ENCODE results near the gene AREL1. TPM values are rescaled to one million over a fixed set of nuclear protein-coding genes. Genes with fewer than 3 reads are reported as not detected.

AREL1 gene
- total and polyA plus RNA-seq, 2 donors (not counting 3 experiments of a cell fraction or from before 2014, with no cell fraction given): 46.4 to 67.2 TPM

- ChIA-PET CTCF (interaction anchor here (0.6 to 1.8 kb wide), 3 partner anchors 9 to 71 kb away, joined by 3 to 5 read pairs (median 4); no protein-coding TSS in a partner anchor), POLR2A (no interaction called here)
- H3K36me3 ChIP-seq (ENCODE audit: control insufficient read depth in 2 of 2, extremely low read depth in 1 of 2, insufficient read depth in 2 of 2, low read length in 2 of 2): peaks cover 6 to 18% of the 10 kb centered on the region in 2 experiments
- no peaks in the 10 kb centered on the region for H4K20me1 ChIP-seq (replicated peaks; ENCODE audit: control insufficient read depth, extremely low read depth, insufficient read depth, low read length)
- DNase-seq (ENCODE audit: low read depth, low spot score) (no peak), FAIRE-seq (no peak)
- no peaks in the 10 kb centered on the region for H3K9me1 ChIP-seq (replicated peaks; ENCODE audit: control insufficient read depth, extremely low read depth, insufficient read depth, low read length)
- H3K4me1 ChIP-seq (ENCODE audit: control insufficient read depth, extremely low read depth, insufficient read depth, low read length): no peaks in the 10 kb centered on the region
- no peak overlapping the region for H3K9ac ChIP-seq (replicated peaks; ENCODE audit: extremely low read depth, insufficient read depth, low read length)
- no peak overlapping the region for H3K4me3 ChIP-seq (replicated peaks in 1 of 3; ENCODE audit: insufficient read depth in 1 of 3, low read depth in 1 of 3, low read length in 3 of 3)
- H3K9me3 ChIP-seq (replicated peaks; ENCODE audit: control insufficient read depth, insufficient read depth, low read length): no peaks in the 10 kb centered on the region
- H3K27me3 ChIP-seq (ENCODE audit: control insufficient read depth in 2 of 2, insufficient read depth in 2 of 2, low read length in 2 of 2): no peaks in the 10 kb centered on the region
- H3K4me2 ChIP-seq (ENCODE audit: insufficient read depth, low read length): no peak overlapping the region
- no peak overlapping the region for H3K27ac ChIP-seq (ENCODE audit: insufficient read depth, low read depth, low read length)
- dilution Hi-C loops (cut with MboI; ENCODE audit: extremely low pct_ligation_motif_present, low sequenced_read_pairs): no loop called here
- intact Hi-C loops (cut with micrococcal nuclease): no loop called here
- BruUV-seq (replicated peaks): no TSS peak
- TF ChIP-seq FOS (IDR thresholded peaks at IDR 0.05; ENCODE audit: borderline replicate concordance, insufficient read depth, low read length) (no peak), JUN (IDR thresholded peaks at IDR 0.05; ENCODE audit: borderline replicate concordance, insufficient read depth, insufficient read length, low read depth) (no peak), EZH2 (IDR thresholded peaks at IDR 0.05; ENCODE audit: borderline replicate concordance, low read depth, low read length, severe bottlenecking) (no peak), POLR2A (IDR thresholded peaks at IDR 0.05; ENCODE audit: low read depth, low read length) (no peak), GATA2 (IDR thresholded peaks at IDR 0.05; ENCODE audit: insufficient read depth, insufficient read length, low read depth, low read length) (no peak), MYC (IDR thresholded peaks at IDR 0.05; ENCODE audit: low read depth, low read length) (no peak), POLR2AphosphoS5 (IDR thresholded peaks at IDR 0.05; ENCODE audit: insufficient read depth, low read depth, low read length) (no peak)
- TF ChIP-seq, protein P1, sequence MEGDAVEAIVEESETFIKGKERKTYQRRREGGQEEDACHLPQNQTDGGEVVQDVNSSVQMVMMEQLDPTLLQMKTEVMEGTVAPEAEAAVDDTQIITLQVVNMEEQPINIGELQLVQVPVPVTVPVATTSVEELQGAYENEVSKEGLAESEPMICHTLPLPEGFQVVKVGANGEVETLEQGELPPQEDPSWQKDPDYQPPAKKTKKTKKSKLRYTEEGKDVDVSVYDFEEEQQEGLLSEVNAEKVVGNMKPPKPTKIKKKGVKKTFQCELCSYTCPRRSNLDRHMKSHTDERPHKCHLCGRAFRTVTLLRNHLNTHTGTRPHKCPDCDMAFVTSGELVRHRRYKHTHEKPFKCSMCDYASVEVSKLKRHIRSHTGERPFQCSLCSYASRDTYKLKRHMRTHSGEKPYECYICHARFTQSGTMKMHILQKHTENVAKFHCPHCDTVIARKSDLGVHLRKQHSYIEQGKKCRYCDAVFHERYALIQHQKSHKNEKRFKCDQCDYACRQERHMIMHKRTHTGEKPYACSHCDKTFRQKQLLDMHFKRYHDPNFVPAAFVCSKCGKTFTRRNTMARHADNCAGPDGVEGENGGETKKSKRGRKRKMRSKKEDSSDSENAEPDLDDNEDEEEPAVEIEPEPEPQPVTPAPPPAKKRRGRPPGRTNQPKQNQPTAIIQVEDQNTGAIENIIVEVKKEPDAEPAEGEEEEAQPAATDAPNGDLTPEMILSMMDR (IDR thresholded peaks at IDR 0.05; ENCODE audit: extremely low read depth in 1 of 2, insufficient read depth in 1 of 2, low read depth in 1 of 2, low read length in 2 of 2): no peak
- TF ChIP-seq, protein P2, sequence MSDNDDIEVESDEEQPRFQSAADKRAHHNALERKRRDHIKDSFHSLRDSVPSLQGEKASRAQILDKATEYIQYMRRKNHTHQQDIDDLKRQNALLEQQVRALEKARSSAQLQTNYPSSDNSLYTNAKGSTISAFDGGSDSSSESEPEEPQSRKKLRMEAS (IDR thresholded peaks at IDR 0.05; ENCODE audit: insufficient read depth, insufficient read length): no peak
- H3K79me2 ChIP-seq (ENCODE audit: control insufficient read depth, insufficient read depth, low read length): no peaks in the 10 kb centered on the region
- no peak overlapping the region for H2AFZ ChIP-seq (ENCODE audit: low read depth, low read length)
Observed at GRCh38 chr14:74733221-74733620, 20.3 kb upstream of the AREL1 start.
